Measurements from ENCODE around the gene PRR35. TPM values are rescaled to one million over a fixed set of nuclear protein-coding genes. Genes with fewer than 3 reads are reported as not detected.

The PRR35 gene
- not detected for polyA plus RNA-seq (2013, experiment 1 of 2; ENCODE audit: insufficient read length)
- polyA plus RNA-seq (2013, experiment 2 of 2; ENCODE audit: insufficient read length): not detected

DNA sequence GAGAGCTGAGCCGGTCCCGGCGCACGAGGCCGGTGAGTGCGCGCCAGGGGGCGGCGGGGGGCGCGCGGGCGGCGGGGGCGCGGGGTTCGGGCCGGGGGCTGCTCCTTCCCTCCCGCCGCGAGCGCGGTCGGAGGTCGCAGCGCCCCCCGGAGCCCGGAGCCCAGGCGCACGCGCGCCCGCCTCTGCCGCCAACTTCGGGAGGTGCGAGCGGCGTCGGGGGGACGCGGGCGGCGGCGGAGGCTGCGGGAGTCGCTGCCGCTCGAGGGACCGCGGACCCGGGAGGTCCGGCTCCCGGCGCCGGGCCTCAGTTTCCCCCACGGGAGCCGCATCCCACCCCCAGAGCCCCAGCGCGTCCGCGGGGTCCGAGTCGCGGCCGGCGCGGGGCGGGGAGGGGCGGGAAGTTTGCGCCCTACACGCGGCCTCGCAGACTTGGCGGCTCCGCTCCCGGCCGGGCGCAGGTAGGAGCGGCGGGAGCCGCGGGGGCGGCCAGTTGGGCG is at the start of gene PRR35:
Gene PRR35, plus strand, starts transcription at position 191 of the 497 bp plus-strand sequence. CDS start 2,901 bp downstream, outside the sequence.
- no peak for DNase-seq

DNA sequence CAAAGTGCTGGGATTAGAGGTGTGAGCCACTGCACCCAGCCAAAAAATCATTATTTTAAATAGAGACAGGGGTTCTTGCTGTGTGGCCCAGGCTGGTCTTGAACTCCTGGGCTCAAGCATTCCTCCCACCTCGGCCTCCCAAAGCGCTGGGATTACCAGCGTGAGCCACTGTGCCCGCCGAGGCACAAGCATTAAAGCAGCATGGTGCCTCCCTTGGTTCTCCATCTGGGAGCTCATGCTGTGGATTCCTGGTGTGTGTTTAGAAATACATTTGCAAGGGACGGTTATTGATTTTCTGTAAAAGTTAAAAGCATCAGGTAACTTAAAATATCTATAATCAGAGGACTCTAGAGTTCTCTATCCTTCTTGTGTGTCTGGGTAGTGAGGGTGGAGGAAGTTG is 47.4 kb upstream of the PRR35 start:
- DNase-seq: no peak

DNA sequence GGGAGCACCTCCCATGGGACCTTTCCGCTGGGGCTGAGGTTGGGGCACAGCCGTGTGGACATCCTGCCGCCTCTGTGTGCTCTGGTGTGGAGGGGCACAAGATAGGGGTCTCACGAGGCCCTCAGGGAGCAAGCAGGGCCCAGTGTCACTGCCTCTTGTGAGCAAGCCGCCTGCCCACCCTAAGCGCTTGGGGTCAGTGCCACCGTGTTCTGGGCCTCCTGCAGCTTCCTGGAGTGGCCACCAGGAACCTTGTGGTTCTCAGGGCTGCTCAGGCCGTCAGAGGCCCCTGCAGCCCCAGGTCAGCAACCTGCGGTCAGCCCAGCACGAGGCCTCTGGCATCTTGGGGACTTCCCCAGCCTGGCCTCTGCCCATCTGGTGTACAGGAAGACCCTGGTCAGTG is 46.2 kb upstream of the PRR35 start:
- DNase-seq: no peak

DNA sequence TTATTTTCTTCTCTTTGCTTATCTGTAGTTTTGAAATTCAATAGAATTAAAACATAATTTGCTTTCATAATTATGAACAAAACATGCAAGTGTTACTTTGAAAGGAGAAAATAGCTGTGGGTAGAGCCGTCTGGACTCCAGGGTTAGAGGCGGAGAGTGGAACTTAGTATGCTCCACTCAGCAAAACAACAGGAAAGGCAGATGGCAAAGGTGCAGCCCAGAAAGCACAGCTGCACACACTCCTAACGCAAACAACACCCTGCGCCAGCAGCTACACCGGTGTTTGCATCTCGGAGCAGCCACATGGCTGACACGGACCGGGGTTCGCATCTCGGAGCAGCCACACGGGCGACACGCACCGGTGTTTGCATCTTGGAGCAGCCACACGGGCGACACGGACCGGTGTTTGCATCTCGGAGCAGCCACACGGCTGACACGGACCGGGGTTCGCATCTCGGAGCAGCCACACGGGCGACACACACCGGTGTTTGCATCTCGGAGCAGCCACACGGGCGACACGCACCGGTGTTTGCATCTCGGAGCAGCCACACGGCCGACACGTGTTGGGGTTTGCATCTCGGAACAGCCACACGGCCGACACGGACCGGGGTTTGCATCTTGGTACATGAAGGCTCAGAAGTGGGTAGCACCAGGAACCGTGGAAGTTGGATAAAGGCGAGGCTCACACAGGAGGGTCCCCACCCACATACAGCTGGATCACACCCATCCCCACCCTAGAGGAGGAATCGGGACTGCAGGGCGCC is 44.8 kb upstream of the PRR35 start:
- no peak for DNase-seq

DNA sequence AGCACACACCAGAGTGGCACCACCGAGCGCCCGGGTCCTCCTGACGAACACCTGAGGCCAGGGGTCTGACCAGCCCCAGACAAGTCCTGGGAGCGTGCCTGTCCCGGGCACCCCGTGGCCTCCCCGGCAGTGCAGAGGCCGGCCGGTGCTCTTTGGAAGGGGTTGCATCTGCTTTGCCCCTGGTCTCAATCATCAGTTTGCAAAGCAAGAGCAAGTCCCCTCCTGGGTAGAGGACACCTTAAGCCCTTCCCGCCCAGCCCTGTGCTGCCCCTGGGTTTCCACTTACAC is 44.3 kb upstream of the PRR35 start:
- DNase-seq: no peak

DNA sequence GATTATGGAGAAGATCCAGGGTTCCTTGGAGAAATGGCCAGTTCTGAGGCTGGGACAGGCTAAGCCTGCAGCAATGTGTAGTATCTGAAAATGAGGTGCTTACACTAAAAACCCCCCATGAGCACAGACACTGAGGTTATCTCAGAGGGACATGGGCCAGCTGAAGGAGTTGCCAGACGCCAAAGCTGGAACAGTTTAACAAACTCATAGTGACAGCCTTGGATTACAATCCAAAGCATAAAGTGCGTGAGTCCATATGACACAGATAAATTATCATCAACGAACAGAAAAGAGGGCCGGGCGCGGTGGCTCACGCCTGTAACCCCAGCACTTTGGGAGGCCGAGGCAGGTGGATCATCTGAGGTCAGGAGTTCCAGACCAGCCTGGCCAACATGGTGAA is 43.9 kb upstream of the PRR35 start:
- no peak for DNase-seq

DNA sequence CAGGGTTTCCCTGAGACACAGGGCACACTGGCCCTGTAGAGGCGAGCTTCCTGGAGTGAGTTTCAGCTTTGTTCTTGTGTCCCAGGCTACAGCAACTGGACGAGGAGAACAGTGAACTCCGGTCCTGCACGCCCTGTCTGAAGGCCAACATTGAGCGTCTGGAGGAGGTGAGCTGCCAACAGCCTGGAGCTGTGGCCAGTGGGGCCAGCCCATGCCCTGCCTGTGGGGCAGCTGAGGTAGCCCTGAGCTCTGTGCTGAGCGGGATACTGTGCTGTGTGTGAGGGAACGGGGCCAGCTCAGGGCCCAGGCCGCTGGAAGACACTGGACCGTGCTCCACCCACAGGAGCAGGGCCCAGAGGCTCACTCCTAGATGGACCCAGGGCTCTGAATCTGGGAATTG is 41.3 kb upstream of the PRR35 start:
- DNase-seq: no peak

DNA sequence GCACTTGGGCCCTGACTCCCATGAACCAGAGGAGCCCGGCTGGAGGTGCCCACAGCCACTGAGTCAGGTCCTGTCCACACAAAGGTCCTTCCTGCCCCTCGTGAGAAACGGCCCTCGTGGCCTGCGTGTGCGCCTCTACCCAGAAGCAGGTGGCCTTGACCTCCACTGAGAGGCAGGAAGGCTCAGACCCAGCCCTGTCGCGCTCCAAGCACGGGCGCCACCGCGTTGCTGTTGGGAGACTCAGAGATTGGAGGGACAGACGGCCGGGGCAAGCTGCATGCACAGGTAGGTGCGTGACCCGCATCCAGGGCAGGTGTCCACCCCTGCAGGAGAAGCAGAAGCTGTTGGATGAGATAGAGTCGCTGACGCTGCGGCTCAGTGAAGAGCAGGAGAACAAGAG is 40.8 kb upstream of the PRR35 start:
- DNase-seq: no peak

DNA sequence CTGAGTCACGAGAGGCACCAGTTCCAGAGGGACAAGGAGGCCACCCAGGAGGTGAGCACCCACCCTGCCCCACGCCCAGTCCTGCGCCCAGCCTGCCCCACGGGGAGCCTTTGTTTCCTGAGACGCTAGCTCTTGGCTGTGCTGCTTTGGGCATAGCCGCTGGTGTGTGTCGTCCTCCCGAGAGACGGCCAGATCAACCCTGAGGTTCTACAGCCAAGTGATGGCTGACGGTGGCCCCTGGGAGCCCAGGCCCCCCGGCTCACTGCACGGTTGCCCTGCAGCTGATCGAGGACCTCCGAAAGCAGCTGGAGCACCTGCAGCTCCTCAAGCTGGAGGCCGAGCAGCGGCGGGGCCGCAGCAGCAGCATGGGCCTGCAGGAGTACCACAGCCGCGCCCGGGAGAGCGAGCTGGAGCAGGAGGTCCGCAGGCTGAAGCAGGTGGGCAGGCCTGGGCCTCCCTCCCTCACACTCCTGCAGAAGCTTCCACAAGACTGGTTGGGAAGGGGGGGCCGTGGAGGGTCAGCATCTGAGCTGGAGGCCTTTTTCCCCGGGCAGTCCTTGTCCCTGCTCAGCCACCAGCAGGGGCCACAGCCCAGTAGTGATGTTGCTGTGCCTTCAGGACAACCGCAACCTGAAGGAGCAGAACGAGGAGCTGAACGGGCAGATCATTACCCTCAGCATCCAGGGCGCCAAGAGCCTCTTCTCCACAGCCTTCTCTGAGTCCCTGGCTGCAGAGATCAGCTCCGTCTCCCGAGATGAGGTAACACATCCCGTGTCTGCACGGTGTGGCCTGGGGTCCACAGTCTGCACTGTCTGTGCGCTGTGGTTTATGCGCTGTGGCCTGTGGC is 40.1 kb upstream of the PRR35 start:
- DNase-seq: no peak

DNA sequence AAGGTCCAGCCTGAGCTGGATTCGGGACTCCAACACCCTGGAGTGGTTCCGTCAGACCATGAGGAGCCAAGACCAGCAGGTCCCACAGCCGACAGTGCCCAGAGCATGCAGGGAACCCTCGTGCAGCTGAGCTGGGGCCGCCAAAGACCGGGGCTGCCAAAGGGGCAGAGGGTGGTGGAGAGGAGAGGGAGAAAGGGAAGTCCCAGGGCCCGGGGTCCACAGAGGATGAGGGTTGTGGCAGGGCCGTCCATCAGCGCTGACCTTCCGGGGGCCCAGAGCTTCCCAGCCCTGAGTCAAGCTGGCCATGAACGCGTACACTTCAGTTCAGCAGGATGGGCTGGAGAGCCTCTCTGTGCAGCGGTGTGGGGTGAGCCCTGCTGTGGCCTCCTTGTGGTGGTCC is 39.3 kb upstream of the PRR35 start:
- DNase-seq: no peak

DNA sequence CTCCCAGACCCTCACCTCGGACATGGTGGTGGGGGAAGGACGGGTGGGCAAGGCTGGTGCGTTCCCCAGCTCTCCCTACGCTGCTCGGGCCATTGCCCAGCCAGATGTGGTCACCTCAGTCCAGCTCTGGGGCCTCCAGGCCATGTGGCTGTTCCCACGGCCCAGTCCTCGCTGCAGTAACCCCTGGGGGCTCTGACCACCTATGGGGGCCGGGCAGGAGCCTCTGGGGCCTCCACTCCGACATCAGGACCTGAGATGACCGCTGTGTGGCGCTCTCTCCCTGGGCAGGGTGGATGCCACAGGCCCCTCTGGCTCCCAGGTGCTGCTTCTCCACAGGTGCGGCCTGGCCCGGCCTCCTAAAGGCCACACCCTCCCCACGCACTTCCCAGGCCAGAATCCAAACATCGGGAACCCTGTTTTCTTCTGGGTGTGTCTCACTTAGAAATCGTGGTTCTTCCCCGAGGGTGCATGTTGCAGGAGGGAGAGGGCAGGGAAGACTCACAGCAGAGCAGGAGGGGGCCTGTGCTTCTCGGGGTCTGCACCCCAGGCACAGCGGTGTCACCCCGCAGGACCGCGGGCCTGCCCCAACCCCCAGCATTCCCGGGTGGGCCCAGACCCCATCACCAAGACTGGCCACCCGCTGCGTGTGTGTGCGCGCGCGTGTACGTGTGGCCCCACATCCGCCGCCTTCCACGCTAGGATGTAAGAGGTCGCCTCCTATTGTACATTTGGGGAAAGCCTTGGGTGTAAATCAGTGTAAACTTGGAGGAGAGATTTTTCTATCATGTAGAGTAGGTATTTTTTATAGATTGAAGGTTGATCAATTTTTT is 38.6 kb upstream of the PRR35 start:
- DNase-seq: no peak

DNA sequence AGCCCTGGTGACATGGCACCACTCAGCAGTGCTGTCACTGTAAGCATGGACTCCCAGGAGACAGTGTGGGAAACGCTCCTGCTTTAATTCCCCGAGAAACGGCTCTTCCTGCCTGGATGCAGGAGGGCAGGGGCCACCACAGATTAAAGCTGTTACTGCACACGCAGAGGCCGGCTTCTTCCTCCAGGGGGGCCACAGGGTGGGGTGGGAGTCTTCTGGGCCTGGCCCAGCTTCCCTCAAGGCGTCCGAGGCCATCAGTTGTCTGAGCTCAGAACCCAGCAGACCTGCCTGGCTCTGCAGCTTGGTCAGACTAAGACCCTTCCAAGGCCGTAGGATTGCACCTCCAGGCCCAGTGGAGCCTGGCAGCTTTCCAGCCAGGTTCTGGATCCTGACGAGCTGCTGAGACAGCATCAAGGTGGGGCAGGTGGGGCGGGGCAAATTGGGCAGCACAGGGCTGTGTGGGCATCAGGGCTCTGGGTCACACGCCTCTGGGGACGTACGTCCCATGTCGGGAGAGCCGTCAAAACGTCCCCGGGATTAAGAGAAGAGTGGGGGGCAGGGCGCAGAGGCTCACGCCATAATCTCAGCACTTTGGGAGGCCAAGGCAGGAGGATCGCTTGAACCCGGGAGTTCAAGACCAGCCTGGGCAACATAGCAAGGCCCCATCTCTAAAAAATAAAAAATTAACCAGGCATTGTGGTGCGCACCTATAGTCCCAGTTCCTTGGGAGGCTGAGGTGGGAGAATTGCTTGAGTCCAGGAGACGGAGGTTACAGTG is 37.7 kb upstream of the PRR35 start:
- DNase-seq: no peak

DNA sequence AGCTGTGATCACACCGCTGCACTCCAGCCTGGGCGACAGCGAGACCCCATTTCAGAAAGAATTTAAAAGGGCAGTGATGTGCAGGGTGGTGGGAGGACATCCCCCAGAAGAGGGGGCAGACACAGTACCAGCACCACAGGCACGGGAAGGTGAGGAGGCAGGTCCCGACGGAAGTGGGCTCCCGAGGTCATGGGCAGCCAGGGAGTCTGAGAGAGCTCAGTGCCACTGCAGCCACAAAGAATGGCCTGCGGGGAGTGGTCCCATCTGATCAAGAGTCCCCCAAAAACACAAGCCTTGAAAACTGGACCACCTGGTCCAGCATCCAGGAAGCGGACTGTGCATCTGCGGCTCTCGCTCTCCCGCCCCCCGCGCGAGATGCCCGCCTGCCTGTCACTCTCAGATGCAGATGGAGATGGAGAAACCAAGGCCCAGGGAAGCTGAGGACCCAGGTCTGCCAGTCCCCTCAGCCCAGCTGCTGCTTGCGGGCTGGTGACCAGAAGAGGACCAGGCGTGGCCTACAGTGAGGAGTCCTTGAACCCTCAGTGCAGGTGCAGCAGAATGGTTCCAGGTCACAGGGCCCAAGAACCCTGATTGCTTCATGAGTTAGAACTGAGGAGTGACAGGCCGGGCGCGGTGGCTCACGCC is 37.0 kb upstream of the PRR35 start:
- no peak for DNase-seq

DNA sequence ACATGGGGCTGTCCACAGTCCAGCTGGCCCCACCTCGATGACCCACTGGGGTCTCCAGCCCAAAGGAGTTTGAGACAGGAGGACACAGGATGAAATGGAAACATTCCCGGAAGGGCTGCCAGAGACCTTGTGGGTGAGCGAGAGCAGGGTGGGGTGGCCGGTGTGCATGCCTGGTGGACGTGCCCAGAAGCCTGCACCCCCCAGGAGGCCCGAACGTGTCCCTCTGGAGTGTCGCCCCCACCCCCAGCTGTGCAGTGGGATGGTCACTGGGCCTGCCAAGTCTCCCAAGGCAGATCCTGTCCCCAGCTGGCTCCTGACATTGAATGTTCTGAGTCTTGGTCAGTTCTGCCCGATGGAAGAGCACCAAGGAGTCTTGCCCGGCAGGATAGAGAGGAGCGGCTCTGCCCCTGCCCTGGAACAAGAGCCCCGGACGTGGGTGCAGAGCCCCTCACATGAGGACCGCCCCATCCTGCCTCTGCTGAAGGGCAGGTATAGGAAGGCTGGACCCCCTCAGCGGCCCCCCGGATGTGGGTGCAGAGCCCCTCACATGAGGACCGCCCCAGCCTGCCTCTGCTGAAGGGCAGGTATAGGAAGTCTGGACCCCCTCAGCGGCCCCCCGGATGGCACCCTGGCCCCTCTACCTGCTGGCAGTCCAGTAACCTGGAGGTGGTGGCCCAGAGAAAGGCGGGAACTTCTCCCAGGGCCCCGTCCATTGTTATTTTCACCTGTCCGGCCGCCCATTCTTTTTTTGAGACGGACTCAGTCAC is 35.7 kb upstream of the PRR35 start:
- DNase-seq: no peak

DNA sequence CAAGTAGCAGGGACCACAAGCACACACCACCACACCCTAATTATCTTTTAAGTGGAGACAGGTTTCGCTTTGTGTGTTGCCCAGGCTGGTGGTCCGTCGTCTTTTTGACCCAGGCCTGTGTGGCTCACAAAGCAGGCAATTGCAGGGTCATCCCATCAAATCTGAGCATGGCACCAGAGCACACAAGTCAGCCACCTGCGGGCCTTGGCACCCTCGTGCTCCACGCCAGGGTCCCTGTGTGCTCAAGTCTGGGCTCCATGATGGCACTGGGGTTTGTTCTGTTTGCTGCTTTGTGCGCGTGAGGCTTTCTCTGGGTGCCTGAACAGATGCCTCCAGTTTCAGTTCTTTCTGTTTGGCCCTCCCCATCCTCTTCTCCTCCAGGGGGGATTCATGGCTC is 35.1 kb upstream of the PRR35 start:
- DNase-seq: no peak

DNA sequence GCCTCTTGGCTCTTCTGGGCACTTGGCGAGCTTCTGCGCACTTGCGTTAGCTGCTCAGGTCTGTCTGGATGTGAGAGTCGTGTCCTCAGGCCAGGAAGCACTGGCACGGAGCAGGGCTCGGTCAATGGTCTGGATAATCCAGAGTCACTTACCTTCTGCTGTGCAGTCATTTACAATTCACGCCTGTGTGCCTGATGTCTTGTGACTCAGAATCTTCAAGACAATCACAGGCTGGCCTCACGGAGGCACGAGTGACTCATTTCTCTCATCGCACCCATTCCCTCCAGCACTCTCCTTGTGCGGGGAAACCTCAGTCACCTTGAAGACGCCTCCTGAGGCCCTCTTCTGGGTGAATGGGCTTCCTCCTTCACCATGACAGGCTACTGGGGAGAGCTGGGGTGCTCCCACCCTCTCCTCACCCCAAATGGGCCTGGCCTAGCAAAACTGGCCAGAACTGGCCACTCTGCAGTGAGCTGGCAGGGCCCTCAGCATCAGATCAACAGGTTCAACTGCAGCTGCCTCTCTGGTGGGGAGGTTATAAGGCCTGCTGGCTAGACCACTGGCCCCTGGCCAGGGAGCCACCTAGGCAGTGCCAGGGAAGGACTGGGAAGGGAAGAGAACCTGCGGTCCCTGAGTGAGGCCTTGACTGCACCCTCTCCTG is 34.5 kb upstream of the PRR35 start:
- DNase-seq: peak; percentile 85

DNA sequence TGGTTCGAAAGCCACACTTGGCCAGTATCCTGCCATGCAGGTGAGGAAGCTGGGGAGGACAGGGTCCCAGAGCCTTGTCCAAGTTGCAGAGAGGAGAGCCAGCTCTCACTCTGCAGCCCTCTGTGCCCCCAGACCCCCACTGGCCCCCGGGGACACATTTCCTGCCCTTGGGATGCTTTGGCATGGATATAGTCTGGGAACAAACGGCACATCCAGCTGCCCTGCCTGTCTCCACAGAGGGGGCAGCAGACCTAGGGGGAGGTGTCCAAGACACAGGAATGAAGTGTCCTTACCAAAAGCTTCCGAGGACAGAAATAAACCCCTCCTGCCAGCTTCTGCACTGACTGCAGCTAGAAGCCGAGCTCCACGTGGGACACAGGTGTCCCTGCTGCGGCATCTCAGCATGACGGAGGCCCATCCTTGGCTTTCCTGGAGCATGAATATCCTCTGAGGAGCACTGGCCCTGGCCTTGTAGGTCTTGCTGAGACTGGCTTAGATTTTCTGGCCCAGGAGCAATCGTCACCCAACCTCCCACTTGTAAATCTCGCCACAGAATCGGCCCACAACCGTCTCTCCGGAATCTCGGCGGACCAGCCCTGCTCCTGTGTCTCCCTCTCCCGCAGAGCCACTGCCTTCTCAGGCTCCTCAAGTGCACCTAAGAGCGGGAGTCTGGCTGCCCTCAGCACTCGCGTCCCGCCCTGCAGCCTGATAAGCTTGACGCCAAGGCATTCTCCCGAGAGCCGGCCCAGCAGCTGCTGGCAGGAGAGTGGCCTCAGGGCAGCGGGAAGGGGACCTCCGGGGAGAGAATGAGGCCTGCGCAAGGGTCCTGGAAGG is 33.8 kb upstream of the PRR35 start:
- peak; percentile 5 for DNase-seq

DNA sequence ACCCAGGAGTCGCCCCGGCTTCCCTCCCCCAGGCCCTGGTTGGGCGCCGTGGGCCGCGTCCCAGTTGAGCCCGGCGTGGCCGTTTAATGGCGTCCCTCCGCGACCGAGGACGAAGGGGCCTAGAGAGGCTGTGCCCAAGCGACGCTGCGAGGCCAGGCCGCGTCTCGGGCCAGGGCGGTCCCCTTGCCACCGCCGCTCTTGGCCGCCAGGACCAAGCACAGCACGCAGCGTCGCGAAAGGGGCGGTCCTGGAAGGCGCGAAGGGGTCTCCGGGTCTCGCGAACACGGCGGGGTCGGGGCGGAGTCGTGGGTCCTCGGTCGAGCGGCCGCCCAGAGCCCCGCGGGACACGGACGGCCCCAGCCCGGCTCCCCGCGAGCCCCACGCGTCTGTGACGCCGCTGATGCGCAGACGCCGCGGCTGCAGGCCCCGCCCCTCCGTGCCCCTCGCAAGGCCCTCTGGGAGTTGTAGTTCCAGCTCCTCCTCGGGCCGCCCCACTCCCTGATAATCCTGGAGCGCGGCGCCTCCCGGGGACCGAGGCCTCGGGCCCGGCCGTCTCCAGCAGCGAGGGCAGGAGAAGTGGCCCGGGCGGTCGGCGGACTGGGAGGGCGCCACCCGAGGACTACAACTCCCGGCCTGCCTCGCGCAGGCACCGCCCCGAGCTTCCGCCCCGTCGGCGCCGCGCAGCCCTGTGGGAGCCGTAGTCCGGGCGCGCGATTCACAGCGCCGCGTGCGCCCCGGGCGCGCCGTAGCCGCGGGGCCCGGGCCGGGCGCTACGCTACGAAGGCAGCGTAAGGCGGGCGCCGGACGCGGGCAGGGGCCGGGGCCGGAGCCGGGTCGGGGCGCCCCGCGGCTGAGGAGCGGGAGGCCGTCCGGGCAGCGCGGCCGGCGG is 32.9 kb upstream of the PRR35 start, which contains the start of gene CAPN15:
Gene CAPN15, plus strand, starts transcription at position 698 of the 889 bp plus-strand sequence. CDS start 19,127 bp downstream, outside the sequence.
- DNase-seq: peak; percentile 84
